Tibial artery (tissue), 4 donors: ENCODE data around the gene WHRN.

Experiments used
- DNase-seq, 2 donors: peaks; one replicate each; pipeline ENCODE4 v3.0.0-alpha.2; 2019
- H3K27ac ChIP-seq, 2 donors: fragments of 200-600 bp; sonication (generic) in 1 of 2; 1 replicate in 1 of 2; 2 replicates in 1 of 2; pipeline ENCODE4 v1.5.1; 2018 to 2019; ENCODE audit warnings: mild to moderate bottlenecking in 1 of 2
- H3K27me3 ChIP-seq, 2 donors: fragments of 200-600 bp; sonication (generic) in 1 of 2; one replicate each; pipeline versions ENCODE4 v1.5.1 to v1.6.0; 2016 to 2019
- H3K36me3 ChIP-seq, 3 donors: fragments of 200-600 bp; sonication (generic) in 2 of 3; one replicate each; pipeline ENCODE4 v1.5.1; 2016 to 2019; ENCODE audit warnings: mild to moderate bottlenecking in 2 of 3
- H3K4me1 ChIP-seq, 4 donors: fragments of 200-600 bp; sonication (generic) in 2 of 4; 1 replicate in 3 of 4; 2 replicates in 1 of 4; pipeline ENCODE4 v1.5.1; 2016 to 2019
- H3K4me3 ChIP-seq, 2 donors: fragments of 200-600 bp; sonication (generic) in 1 of 2; 1 replicate in 1 of 2; 2 replicates in 1 of 2; pipeline ENCODE4 v1.5.1; 2018 to 2019; ENCODE audit warnings: mild to moderate bottlenecking in 2 of 2
- H3K9me3 ChIP-seq, 3 donors: fragments of 200-600 bp; sonication (generic) in 1 of 3; one replicate each; pipeline ENCODE4 v1.5.1; 2016 to 2019
- CTCF ChIP-seq, 2 experiments: fragments of 200-600 bp in 1 of 2; fragments of 450-650 bp in 1 of 2; IDR thresholded peaks; one replicate each; pipeline ENCODE4 v1.5.1; 2017 to 2019; ENCODE audit warnings: antibody characterized with exemption in 2 of 2, mild to moderate bottlenecking in 1 of 2, moderate library complexity in 1 of 2
- intact Hi-C: fragments of 100-400 bp; cut with DNase I; formaldehyde crosslinking; loops from one replicate; pipeline ENCODE4 v1.15.0; 2023; ENCODE audit warnings: low total_unique reads

Gene WHRN

GRCh38 chr9:114456929-114457328 lies 48.3 kb downstream of the WHRN start:
- Histone ChIP-seq H3K4me3 (no peak overlapping the region), H3K9me3 (no peaks in the 10 kb centered on the region), H3K36me3 (no peaks in the 10 kb centered on the region), H3K27ac (no peak overlapping the region), H3K4me1 (no peaks in the 10 kb centered on the region), H3K27me3 (no peaks in the 10 kb centered on the region)
- DNase-seq: no peak
- intact Hi-C loops: no loop called here
- no peak for TF ChIP-seq CTCF (IDR thresholded peaks at IDR 0.05)

- Histone ChIP-seq H3K27ac (no peak overlapping the region), H3K36me3 (no peaks in the 10 kb centered on the region), H3K27me3 (no peaks in the 10 kb centered on the region), H3K4me3 (no peak overlapping the region), H3K9me3 (no peaks in the 10 kb centered on the region), H3K4me1 (no peaks in the 10 kb centered on the region)
- TF ChIP-seq CTCF (IDR thresholded peaks at IDR 0.05): no peak
- DNase-seq: no peak
- intact Hi-C loops: no loop called here
These were observed 50.6 kb downstream of the WHRN start for GRCh38 chr9:114454652-114455051.

- no peaks in the 10 kb centered on the region for H3K4me1 ChIP-seq
These were observed 52.8 kb downstream of the WHRN start for GRCh38 chr9:114452219-114453165.

GRCh38 chr9:114451707-114452031 lies 53.6 kb downstream of the WHRN start:
- intact Hi-C loops: no loop called here
- no peak overlapping the region for H3K4me3 ChIP-seq

More at GRCh38 chr9:114452219-114453165, 52.8 kb downstream of the WHRN start:
- Histone ChIP-seq H3K27me3 (no peaks in the 10 kb centered on the region), H3K27ac (no peak overlapping the region), H3K36me3 (no peaks in the 10 kb centered on the region), H3K4me3 (no peak overlapping the region), H3K9me3 (no peaks in the 10 kb centered on the region)
- no peak for DNase-seq
- intact Hi-C loops: no loop called here
- TF ChIP-seq CTCF (IDR thresholded peaks at IDR 0.05): no peak

GRCh38 chr9:114450833-114451706 lies 54.2 kb downstream of the WHRN start:
- H3K36me3 ChIP-seq: no peaks in the 10 kb centered on the region
- H3K4me3 ChIP-seq: no peak overlapping the region
- H3K27ac ChIP-seq: no peak overlapping the region
- DNase-seq: no peak
- intact Hi-C loops: no loop called here
- H3K27me3 ChIP-seq: no peaks in the 10 kb centered on the region
- no peaks in the 10 kb centered on the region for H3K4me1 ChIP-seq
- no peaks in the 10 kb centered on the region for H3K9me3 ChIP-seq
- no peak for TF ChIP-seq CTCF (IDR thresholded peaks at IDR 0.05)

More at GRCh38 chr9:114451707-114452031, 53.6 kb downstream of the WHRN start:
- DNase-seq: no peak
- H3K4me1 ChIP-seq: no peaks in the 10 kb centered on the region
- H3K27me3 ChIP-seq: no peaks in the 10 kb centered on the region
- TF ChIP-seq CTCF (IDR thresholded peaks at IDR 0.05): no peak
- H3K9me3 ChIP-seq: no peaks in the 10 kb centered on the region
- H3K27ac ChIP-seq: no peak overlapping the region
- no peaks in the 10 kb centered on the region for H3K36me3 ChIP-seq
